Stimulated activated CD8-positive, alpha-beta memory T cell treated with anti-CD3 and anti-CD28 coated beads, Interleukin-7, amount 100 ng/mL, for 4 hours (primary cell): ENCODE data around the gene TRPM3.

Experiments used
- DNase-seq, 2 donors: peaks; one replicate each; pipeline ENCODE4 v3.0.0-alpha.2; 2020; ENCODE audit warnings: low read depth in 2 of 2

TRPM3 gene

DNA sequence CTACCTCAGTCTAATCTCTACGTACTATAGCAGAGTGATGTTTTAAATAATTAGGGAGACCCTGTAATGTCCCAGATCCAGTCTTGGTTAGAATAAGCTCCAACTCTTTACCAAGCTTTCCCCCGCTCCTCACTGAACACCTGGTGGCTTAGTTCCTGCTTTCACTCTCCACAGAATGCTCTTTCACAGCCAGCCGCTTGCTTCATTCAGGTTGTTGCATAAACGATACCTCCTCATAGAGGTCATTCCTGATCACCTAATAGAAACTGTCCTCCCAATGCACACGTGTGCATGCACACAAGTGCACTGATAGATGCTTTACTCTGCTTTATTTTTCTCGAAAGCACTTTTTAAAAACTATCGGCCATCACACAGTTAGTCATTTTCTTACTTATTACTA is 298.1 kb downstream of the TRPM3 start:
- no peak for DNase-seq

DNA sequence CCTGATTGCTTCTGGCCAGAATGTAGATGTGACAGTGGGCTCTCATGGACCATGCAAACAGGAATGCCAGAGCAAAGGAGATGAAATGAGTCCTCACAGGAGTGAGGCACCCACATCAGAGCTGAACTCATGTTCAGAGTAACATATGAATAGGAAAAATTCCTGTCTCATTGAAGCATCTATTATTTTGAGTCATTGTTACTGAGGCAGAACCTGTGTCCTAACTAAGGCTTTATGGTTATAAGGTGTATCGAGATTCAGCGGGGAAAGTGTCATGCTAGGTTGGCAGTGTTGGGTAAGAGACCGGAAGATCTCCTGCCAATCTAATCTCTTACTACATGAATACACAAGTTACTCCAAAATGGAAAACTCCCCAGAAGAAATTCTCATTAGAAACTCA is 304.1 kb downstream of the TRPM3 start:
- DNase-seq = no peak

DNA sequence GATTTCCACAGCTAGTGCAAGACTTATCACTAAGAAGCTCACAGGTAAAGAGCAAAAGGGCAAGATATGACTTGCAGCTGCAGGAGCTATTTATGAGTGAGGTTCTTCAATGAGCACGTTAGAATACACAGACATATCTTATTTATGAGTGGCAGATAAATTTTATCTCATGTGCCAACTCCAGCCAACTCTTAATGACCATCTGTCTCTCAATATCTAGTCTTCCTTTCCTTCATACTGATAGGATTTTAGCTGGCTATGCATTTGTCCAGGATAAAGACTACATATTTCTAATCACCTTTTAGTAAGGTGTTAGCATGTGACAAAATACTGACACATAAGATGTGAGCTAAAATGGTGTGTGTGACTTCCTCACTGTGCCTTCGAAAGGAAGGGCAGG is 304.5 kb downstream of the TRPM3 start:
- no peak for DNase-seq

DNA sequence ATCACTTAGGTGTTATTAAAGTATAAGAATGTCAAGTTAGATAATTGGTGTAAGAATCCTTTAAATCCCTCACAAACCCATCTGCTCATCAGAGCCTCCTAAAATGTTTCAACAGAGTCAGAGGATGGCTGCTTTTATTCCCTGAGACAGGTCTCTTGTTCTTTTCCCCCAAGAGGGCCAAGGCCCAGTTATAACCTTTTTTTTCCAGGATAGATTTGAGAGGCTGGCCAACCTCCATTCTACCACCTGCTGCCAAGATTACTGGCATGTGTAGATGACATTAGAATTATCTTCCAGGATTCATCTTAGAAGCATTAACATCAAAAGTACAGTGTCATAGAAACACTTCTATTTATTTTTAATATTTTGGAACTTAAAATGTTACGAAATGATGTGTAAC is 305.1 kb downstream of the TRPM3 start:
- DNase-seq = no peak

DNA sequence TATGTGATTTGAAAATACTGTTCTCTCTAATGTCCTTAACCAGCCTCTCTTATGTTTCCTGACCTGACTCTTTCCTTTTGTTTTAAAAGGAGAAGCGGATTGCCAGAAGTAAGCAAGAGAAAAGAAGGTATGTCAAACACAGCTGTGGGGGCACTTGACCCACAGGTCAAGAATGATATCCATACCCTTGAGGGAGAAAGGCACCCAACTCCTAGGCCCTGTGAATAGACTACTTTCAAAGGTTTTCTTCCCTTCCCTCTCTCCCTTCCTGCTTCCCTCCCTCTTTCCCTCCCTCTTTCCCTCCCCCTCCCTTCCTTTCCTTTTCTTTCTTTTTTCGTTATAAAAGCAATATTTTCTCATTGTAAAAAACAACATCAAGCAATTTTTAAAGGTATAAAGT is 306.8 kb downstream of the TRPM3 start:
- DNase-seq = no peak

DNA sequence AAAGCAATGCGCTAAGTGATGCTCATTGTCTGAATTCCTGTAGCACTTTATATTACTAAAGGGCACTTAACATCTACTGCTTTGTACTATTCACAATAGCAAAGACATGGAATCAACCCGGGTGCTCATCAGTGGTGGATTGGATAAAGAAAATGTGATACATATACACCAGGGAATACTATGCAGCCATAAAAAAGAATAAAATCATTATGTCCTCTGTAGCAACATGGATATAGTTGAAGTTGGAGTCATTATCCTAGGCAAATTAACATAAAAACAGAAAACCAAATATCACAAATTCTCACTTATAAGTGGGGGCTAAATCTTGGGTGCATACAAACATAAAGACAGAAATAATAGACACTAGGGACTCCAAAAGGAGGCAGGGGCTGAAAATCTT is 308.3 kb downstream of the TRPM3 start:
- no peak for DNase-seq

DNA sequence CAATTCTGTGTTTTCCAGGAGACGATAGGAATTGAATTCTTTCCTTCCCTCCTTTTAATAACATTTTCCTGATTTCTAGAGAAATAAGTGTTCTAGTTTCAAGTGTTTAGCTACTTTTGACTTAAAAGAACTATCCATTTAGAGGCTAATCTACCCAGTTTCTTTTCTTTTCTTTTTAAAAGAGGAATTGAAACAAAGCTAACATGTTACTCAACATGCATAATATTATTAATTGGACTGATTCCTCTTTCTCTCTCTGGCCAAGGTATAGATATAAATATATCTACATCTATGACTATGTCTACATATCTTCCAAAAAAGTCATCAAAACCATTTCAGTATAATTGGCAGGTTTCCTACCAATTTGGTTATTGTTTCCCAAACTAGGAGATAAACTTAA is 309.8 kb downstream of the TRPM3 start:
- DNase-seq = no peak

DNA sequence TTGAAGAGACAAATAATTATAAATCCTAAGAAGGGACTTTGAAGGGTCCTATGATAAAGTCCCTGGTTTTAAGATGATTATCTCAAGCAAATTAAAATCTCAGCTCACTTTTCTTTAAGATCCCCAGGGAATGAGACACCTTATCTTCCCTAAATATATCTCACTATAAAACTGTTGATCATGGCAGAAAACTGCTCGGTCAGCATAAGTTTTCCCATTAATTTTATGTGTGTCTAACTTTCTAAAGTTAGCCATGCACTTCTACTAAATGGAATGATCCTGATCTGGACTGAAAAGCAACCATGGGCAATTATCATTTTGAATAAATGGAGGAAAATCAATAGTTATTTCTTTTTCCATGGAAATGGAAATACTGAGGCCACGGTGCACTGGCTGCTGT is 314.5 kb downstream of the TRPM3 start:
- DNase-seq = no peak

DNA sequence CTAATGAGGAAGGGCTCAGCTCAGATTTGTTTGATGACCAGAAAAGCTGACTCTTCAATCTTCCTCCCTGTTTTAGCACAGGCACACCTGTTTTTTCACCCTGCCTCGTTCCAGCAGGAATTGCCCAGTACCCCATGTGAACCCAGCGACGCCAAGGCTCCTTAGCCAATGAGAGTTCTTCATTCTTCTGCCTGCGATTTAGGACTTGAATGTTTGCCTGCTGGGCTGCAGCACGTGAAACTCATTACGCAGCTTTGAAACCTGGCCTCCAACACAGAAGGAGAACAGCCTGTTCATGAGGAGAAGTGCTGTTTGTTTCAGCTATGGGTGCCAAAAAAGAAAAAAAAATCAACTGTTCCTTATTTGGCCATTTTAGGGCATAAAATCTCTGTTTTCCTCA is 315.5 kb downstream of the TRPM3 start:
- DNase-seq = no peak

DNA sequence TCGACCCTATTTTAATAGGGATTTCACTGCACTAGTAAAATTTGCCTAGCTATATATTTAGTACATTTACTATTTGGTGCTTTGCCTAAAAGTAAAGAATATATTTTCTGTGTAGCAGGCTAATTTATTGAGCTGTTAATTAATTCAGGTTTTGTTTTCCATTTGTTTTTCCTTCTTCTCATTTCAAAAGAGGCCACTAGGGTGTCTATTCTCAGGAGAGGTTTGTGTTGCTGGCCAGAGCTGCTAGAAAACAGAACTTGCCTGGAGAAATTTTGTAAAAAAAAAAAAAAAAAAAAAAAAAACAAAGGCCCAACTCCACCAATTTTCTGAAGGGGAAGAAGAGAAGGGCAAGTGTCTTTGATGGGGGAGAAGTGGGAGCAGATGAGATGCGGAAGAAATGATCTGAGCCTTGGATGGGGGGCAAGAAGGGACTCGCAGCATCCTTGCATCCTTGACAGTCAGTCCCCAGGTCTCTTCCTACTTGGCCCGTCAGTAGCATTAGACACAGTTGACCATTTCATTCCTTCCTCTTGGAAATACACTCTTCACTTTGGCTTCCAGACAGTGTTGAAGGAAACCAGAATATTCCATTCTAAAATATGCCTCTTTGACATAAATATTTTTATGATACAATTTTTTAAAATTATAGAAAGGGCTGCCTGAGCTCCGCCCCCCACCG is 318.5 kb downstream of the TRPM3 start:
- no peak for DNase-seq

DNA sequence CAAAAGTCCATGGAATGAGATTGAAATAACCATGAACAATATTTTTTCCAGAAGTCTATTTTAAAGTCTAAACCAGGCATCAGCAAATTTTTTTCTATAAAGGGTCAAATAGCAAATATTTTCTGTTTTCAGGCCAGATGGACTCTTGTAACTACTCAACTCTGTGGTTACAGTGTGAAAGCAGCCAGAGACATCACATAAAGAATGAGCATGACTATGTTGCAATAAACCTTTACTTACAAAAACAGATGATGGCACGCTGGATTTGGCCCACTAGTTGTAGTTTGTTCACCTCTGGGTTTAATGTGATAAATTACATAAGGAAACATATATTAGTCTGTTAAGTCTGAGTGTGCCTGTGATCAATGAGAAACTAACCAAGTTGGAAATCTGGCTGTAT is 319.2 kb downstream of the TRPM3 start:
- no peak for DNase-seq

DNA sequence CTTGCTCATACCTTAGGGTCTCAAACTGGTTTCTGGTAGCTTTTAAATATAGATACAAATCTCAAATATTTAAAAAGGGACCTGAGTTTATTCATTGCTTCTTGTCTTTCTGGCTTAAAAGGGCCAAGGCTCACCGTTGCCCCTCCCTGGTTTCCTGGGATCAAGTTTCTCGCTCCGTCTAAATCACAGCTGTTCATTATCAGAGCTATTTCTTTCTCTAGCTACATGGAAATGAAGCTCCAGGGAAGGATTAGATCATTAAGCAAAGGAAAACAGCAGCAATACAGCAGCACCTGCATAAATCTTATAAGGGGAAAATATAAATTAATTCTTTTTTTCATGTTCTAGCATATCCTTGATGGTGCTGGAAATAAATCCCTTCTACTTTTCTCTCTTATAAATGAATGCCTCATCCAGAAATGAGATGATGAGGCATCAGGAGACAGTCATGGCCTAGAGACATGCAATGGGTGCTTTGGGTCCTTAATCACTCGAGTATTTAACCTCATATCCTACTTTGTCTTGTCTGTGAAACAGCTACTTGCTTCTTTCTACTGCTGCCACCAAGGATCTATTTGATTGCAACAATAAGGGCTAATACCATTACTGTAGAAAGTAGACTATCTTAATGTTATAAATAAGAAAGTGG is 320.1 kb downstream of the TRPM3 start:
- no peak for DNase-seq

DNA sequence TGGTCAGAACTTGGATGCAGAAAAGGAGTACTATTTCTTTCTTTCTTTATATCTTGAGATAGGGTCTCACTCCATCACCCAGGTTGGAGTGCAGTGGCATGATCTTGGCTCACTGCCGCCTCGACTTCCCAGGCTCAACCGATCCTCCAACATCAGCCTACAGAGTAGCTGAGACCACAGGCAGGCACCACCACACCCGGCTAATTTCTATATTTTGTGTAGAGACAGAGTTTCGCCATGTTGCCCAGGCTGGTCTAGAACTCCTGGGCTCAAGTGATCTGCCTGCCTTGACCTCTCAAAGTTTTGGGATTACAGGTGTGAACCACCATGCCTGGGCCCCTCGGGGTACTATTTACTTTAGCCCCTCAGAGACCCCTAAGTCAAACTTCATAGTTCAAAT is 323.4 kb downstream of the TRPM3 start:
- DNase-seq = no peak

DNA sequence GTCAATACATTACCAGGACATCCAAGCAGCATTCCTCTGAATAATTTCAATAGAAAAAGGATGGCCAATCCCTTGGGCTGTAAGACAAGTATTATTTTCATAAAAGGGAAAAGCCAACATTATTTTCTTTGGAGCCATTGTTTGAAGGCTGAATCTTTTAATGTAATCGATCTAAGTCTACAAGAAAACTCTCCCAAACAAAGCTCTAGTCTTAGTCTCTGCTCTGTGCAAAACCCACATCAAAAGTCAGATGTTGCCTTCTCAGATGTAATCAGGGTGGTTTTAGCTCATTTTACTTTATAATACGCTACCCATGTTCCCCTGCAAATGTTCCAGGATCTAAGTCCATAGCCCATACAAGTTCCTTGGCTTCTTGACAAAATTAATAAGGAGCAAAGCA is 325.6 kb downstream of the TRPM3 start:
- DNase-seq = no peak

DNA sequence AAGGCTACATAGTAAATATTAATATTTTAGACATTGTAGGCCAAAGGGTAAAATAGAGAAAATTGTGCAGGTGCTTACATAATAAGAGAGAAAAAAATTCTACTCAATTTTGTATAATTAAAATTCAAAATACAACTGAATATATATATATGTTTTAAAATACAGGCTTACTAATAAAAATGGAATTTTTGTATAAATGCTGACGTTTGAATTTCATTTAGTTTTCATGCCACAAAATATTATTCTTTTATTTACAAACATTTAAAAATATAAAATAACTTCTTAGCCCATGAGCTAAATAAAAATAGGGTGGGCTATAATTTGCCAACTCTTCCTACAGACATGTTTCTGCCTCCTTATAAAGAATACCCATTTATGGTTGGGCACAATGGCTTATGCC is 328.6 kb downstream of the TRPM3 start:
- no peak for DNase-seq

DNA sequence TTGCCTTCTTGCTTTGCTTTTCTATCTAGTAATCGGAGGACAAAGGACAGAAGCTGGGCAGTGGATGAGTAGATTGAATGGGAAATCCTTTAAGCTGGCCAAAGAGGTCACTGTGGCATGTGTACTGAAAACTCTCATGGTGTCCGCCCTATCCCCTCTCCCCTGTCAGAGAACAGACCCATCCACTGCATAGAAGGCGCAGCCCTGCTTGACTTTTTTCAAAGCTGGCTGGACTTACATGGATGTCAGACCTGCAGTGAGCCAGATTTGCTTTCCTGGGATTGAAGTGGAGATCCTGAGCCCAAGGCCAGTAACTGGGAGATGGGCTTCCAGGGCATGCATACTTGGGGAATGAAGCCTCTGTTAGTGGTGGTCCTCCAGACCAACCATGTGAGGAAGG is 329.5 kb downstream of the TRPM3 start:
- DNase-seq = no peak

DNA sequence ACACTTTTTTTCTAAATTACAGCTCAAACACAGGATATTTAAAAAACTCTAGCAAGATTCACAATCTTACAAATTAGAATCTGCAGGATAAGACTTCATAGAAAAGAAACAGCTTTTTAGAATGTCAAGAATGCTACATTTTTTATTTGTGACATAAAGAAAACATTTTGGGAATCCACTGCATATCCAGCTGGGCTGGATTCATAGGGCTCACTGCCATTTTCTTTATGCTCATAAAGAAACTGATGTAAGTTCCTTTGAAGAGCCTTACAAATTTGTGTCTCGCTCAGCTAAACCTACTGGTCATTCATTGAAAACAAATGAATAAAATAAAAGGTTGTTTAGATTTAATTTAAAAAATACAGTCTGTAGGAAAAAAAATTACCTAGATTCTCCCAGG is 332.3 kb downstream of the TRPM3 start:
- no peak for DNase-seq

DNA sequence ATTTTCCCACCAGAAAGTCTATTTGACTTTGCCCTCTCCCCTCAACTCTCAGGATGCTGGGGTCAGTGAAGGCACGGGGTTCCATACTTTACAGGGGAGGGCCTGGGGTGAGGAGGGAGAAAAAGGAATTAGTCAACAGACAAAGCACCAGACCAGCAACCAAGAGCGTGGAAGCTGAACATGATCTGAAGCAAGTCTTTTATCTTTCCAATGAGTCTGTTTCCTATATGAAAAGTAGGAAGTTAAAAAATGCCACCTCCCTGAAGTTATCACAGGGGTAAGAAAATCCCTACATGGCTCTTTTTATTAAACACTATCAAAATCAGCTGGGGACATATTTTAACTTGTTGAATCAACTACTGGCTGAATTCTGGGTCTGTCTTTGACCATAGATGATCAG is 337.0 kb downstream of the TRPM3 start:
- DNase-seq = no peak

DNA sequence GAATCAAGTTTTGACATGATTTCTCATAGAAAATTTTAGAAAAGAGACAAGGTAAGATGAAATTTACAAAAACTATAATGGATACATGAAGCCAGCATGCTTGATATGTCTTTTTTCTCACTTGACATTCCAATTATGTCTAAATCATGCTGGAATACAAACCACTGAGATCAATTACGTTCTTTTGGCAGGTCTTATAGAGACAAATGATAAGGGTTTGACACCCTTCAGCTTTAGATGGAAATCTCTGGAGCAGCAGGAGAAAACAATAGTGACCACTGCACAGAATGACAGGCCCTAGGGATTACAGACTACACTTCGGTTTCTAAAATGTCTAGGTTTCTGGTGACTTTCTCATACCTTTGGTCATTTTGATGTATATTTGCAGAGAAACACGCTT is 342.9 kb downstream of the TRPM3 start:
- DNase-seq = no peak

DNA sequence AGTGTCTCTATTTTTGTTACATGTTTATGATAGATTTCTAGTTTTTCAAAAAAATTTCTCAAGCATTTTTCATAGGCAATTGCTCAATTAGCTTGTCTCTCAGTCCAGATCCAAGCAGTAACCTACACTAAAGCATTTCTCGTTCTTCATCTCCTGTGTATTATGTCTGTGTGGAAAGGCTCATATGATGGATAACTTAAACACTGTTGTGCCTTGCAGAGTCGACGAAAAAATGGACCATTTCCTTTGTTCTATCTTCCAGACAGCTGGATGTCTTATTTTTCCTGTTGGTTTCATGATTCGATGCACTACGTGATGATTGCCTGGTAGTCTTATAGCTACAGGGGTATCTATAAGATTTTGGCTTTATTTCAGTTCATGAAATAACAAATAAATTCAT is 347.8 kb downstream of the TRPM3 start:
- DNase-seq = no peak

DNA sequence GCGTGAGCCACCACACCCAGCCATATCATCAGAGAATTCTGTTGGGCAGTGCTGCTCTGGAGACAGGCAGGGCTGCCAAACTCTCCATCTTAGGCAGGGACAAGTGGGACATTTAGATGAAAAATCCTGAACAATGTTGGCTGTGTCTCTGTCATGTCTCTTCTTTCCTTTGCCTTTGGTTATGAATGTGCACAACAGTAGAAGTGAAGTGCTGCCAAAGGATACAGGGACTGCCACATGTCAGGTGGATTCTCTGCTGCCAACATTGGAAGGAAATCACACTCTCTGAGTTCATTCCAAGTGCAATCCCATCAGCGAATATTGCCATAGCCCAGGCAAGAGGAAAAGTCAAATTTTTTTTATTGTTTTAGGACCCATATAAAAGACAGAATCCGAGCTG is 348.8 kb downstream of the TRPM3 start:
- no peak for DNase-seq

DNA sequence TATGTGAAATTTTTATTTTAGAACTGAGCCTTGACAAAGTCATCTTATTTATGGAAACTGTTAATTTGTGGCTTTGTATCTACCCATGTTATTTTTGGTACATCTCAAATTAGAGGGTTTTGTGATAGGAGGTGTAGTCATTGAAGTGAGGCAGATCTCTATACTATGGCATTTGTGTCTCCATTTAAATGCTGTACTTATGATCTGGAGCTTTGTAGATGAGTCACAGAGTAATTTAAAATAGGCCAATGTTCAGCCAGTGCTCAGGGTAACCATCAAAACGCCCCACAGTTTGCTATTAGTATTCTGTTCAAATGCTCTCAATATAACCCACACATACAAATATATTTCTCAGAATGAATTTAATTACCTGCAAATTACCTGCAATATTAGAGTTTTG is 355.5 kb downstream of the TRPM3 start:
- no peak for DNase-seq

DNA sequence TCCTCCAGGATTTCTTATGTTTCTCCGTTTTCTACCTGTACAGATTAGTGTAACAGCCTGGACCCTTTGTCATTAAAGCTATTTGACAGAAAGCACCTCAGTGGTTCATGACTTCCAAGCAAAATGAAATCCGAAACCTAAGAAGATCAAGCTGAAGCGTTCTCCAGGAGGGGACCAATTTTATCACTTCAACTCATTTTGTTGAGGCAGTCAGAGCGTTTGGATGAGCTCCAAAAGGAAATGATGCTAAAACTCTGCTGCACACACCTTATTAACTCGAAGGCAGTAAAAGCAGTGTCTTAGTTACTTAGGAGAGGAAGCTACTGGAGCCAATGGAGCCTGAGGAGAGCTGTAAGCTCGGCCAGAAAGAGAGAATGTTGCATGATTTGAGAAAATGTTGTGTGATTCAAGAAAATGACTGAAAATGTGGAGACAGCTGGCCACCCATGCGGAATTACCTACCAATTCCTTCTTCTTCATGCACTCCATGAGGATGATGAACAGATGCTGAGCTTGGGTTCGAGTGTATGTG is 360.2 kb downstream of the TRPM3 start:
- no peak for DNase-seq

DNA sequence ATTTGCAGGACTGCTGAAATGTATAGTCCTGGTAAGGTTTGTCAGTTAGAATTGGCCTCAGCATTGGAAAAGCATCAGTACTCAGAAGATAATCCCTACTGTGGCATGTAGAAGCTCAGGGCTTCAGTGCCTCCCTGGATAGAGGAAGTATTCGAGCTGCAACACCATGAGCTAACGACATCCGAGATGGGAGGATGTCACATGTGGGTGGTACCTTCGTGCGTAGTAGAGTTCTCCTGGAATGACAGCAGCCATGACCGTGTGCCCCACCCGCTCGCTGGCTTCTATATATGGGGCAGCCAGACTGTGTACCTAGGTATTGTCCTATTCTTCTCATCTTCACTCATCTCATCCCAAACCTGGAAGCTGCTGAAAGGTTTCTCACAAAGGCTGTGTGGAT is 361.2 kb downstream of the TRPM3 start:
- DNase-seq = no peak
